H1 (cell line): ENCODE results near the gene CGN. TPM values are rescaled to one million over a fixed set of nuclear protein-coding genes. Genes with fewer than 3 reads are reported as not detected.

Source experiments
- CTCF ChIA-PET: fragments of 300-600 bp; sonication (Branson Sonifier 250); formaldehyde crosslinking; loops from one replicate; lab custom pipeline; 2021; ENCODE audit not compliant: partially characterized antibody; lab: Charles Lee
- POLR2A ChIA-PET: fragments of 300-600 bp; sonication (Branson Sonifier 250); formaldehyde crosslinking; loops from one replicate; lab custom pipeline; 2021; ENCODE audit warnings: inconsistent platforms; ENCODE audit not compliant: partially characterized antibody; lab: Charles Lee
- DNase-seq, 2 experiments: peaks; one replicate each; pipeline versions ENCODE4 v3.0.0 to v3.0.0-alpha.2; 2010 to 2022; ENCODE audit warnings: low spot score in 2 of 2, low read depth in 1 of 2, mixed read lengths in 1 of 2
- FAIRE-seq: peaks from 2 replicates; lab custom pipeline; 2011; peaks lifted over from hg19 to GRCh38; lab: Jason Lieb, UNC
- H2AFZ ChIP-seq: 2 replicates; pipeline ENCODE4 v1.8.1; 2012; ENCODE audit warnings: low read length, inconsistent platforms
- H2AK5ac ChIP-seq: 2 replicates; pipeline ENCODE4 v1.6.1; 2013; ENCODE audit warnings: low read depth, low read length
- H2BK120ac ChIP-seq: replicated peaks from 2 replicates; pipeline ENCODE3; 2013; ENCODE audit warnings: low read depth, low read length, inconsistent platforms
- H2BK12ac ChIP-seq: 2 replicates; pipeline ENCODE4 v1.6.1; 2013; ENCODE audit warnings: low read depth, low read length
- H2BK15ac ChIP-seq: 2 replicates; pipeline ENCODE4 v1.6.1; 2013; ENCODE audit warnings: low read length
- H2BK20ac ChIP-seq: 2 replicates; pipeline ENCODE4 v1.6.1; 2013; ENCODE audit warnings: low read length
- H2BK5ac ChIP-seq: 2 replicates; pipeline ENCODE4 v1.6.1; 2013; ENCODE audit warnings: low read depth, low read length
- H3K14ac ChIP-seq: 2 replicates; pipeline ENCODE4 v1.6.1; 2013; ENCODE audit warnings: inconsistent platforms; ENCODE audit not compliant: insufficient read length
- H3K18ac ChIP-seq: 2 replicates; pipeline ENCODE4 v1.6.1; 2013; ENCODE audit warnings: low read length; ENCODE audit errors: extremely low read depth
- H3K23ac ChIP-seq: 2 replicates; pipeline ENCODE4 v1.6.1; 2013; ENCODE audit warnings: inconsistent platforms; ENCODE audit not compliant: insufficient read length
- H3K23me2 ChIP-seq: 2 replicates; pipeline ENCODE4 v1.6.1; 2013; ENCODE audit warnings: low read depth, low read length
- H3K27ac ChIP-seq: 2 replicates; pipeline ENCODE4 v1.6.1; 2011; ENCODE audit warnings: low read depth, low read length, inconsistent platforms
- H3K27me3 ChIP-seq, 4 experiments: replicated peaks in 1 of 4; 1 replicate in 1 of 4; 2 replicates in 3 of 4; pipeline versions ENCODE4 v1.6.1 to v1.8.1; 2011 to 2013; ENCODE audit warnings: low read length in 3 of 4, mild to moderate bottlenecking in 3 of 4, inconsistent platforms in 2 of 4, mixed read lengths in 2 of 4, moderate library complexity in 1 of 4; ENCODE audit not compliant: control insufficient read depth in 3 of 4, insufficient read depth in 3 of 4; ENCODE audit errors: extremely low read depth in 1 of 4
- H3K36me3 ChIP-seq, 4 experiments: 2 replicates each; pipeline versions ENCODE4 v1.6.1 to v1.8.1; 2011 to 2013; ENCODE audit warnings: mild to moderate bottlenecking in 4 of 4, low read length in 3 of 4, moderate library complexity in 2 of 4, control low read depth in 1 of 4, inconsistent platforms in 1 of 4; ENCODE audit not compliant: insufficient read depth in 4 of 4, control insufficient read depth in 2 of 4
- H3K4ac ChIP-seq: replicated peaks from 2 replicates; pipeline ENCODE3; 2013; ENCODE audit warnings: low read length, low read depth, mixed read lengths, inconsistent platforms; ENCODE audit not compliant: insufficient read length
- H3K4me1 ChIP-seq, 4 experiments: replicated peaks in 1 of 4; 1 replicate in 1 of 4; 2 replicates in 3 of 4; pipeline versions ENCODE4 v1.6.1 to v1.8.1; 2011 to 2013; ENCODE audit warnings: low read length in 3 of 4, inconsistent platforms in 2 of 4, mixed read lengths in 1 of 4; ENCODE audit not compliant: insufficient read depth in 4 of 4, control insufficient read depth in 3 of 4
- H3K4me2 ChIP-seq, 2 experiments: 2 replicates each; pipeline versions ENCODE4 v1.6.1 to v1.8.1; 2011 to 2013; ENCODE audit warnings: low read depth in 2 of 2, low read length in 2 of 2, control low read depth in 1 of 2, inconsistent platforms in 1 of 2, mild to moderate bottlenecking in 1 of 2; ENCODE audit not compliant: insufficient read depth in 1 of 2
- H3K4me3 ChIP-seq, 4 experiments: fragments of 200-600, 300-600 bp in 1 of 4; sonication (generic), shearing (Covaris generic), sonication (Bioruptor Twin) in 1 of 4; 2 replicates each; pipeline versions ENCODE4 v1.5.1 to v1.8.1; 2011 to 2016; ENCODE audit warnings: low read length in 4 of 4, low read depth in 3 of 4, control low read depth in 2 of 4, inconsistent platforms in 2 of 4, mild to moderate bottlenecking in 2 of 4, mixed read lengths in 1 of 4, moderate library complexity in 1 of 4; ENCODE audit not compliant: insufficient read depth in 2 of 4; ENCODE audit errors: extremely low read depth in 1 of 4
- H3K56ac ChIP-seq: replicated peaks from 2 replicates; pipeline ENCODE3; 2013; ENCODE audit warnings: low read depth, mild to moderate bottlenecking, mixed read lengths, low read length, inconsistent platforms; ENCODE audit not compliant: insufficient read length
- H3K79me1 ChIP-seq: 2 replicates; pipeline ENCODE4 v1.6.1; 2013; ENCODE audit warnings: low read depth, low read length, control low read depth
- H3K79me2 ChIP-seq, 2 experiments: 2 replicates each; pipeline versions ENCODE4 v1.6.1 to v1.8.1; 2012 to 2013; ENCODE audit warnings: low read length in 2 of 2, mild to moderate bottlenecking in 2 of 2, inconsistent platforms in 1 of 2; ENCODE audit not compliant: insufficient read depth in 2 of 2, control insufficient read depth in 1 of 2
- H3K9ac ChIP-seq, 4 experiments: replicated peaks in 1 of 4; 1 replicate in 1 of 4; 2 replicates in 3 of 4; pipeline versions ENCODE4 v1.6.1 to v1.8.1; 2011 to 2013; ENCODE audit warnings: low read depth in 3 of 4, low read length in 3 of 4, control low read depth in 2 of 4, mild to moderate bottlenecking in 2 of 4, moderate library complexity in 2 of 4, inconsistent platforms in 1 of 4; ENCODE audit errors: extremely low read depth in 1 of 4
- H3K9me3 ChIP-seq, 2 experiments: 2 replicates each; pipeline versions ENCODE4 v1.6.1 to v1.8.1; 2012 to 2013; ENCODE audit warnings: mild to moderate bottlenecking in 2 of 2, moderate library complexity in 2 of 2, control low read depth in 1 of 2, inconsistent platforms in 1 of 2, low read depth in 1 of 2, low read length in 1 of 2, mixed read lengths in 1 of 2; ENCODE audit not compliant: insufficient read depth in 2 of 2
- H4K20me1 ChIP-seq, 2 experiments: replicated peaks in 1 of 2; 2 replicates each; pipeline versions ENCODE3 to v1.8.1; 2011 to 2013; ENCODE audit warnings: inconsistent platforms in 2 of 2, low read length in 2 of 2, mild to moderate bottlenecking in 1 of 2; ENCODE audit not compliant: insufficient read depth in 2 of 2, control insufficient read depth in 1 of 2
- H4K5ac ChIP-seq: 2 replicates; pipeline ENCODE4 v1.6.1; 2013; ENCODE audit warnings: low read length, low read depth, mixed read lengths, inconsistent platforms; ENCODE audit not compliant: insufficient read length
- H4K8ac ChIP-seq: 2 replicates; pipeline ENCODE4 v1.8.0; 2013; ENCODE audit warnings: mild to moderate bottlenecking, moderate library complexity, low read length, inconsistent platforms; ENCODE audit not compliant: insufficient read depth; ENCODE audit errors: extremely low read depth
- H4K91ac ChIP-seq: replicated peaks from 2 replicates; pipeline ENCODE3; 2013; ENCODE audit warnings: low read length, mixed read lengths, inconsistent platforms; ENCODE audit not compliant: insufficient read length
- ASH2L ChIP-seq: fragments of 200-600, 300-600 bp; sonication (generic); IDR thresholded peaks from one replicate; pipeline ENCODE4 v1.7.1; 2017; ENCODE audit warnings: low read length
- ATF3 ChIP-seq: IDR thresholded peaks from 2 replicates; pipeline ENCODE4 v1.6.1; 2011; ENCODE audit warnings: low read depth, mild to moderate bottlenecking, low read length; ENCODE audit not compliant: insufficient read depth
- CREB1 ChIP-seq: IDR thresholded peaks from 2 replicates; pipeline ENCODE4 v1.6.1; 2012; ENCODE audit warnings: inconsistent platforms
- FOSL1 ChIP-seq: IDR thresholded peaks from 2 replicates; pipeline ENCODE4 v1.6.1; 2011; ENCODE audit warnings: mild to moderate bottlenecking, low read depth, low read length, moderate library complexity; ENCODE audit not compliant: insufficient read depth
- GABPA ChIP-seq: IDR thresholded peaks from 2 replicates; pipeline ENCODE4 v1.6.1; 2011; ENCODE audit warnings: mild to moderate bottlenecking, low read length, moderate library complexity, borderline replicate concordance; ENCODE audit not compliant: insufficient read depth
- JUN ChIP-seq: IDR thresholded peaks from 2 replicates; pipeline ENCODE4 v1.6.1; 2011; ENCODE audit warnings: low read depth, mild to moderate bottlenecking, improper control_type of control experiment, low read length
- NANOG ChIP-seq: IDR thresholded peaks from 2 replicates; pipeline ENCODE4 v1.6.1; 2011; ENCODE audit warnings: low read length, low read depth, mild to moderate bottlenecking, inconsistent platforms; ENCODE audit not compliant: insufficient read depth, poor library complexity, severe bottlenecking
- RNF2 ChIP-seq: fragments of 200-900, 300-1000 bp; sonication (generic); IDR thresholded peaks from 2 replicates; pipeline ENCODE4 v1.7.1; 2016; ENCODE audit warnings: borderline replicate concordance, low read depth, mild to moderate bottlenecking, antibody characterized with exemption, low read length; ENCODE audit not compliant: poor library complexity, severe bottlenecking; ENCODE audit errors: missing control alignments
- SP4 ChIP-seq: IDR thresholded peaks from 2 replicates; pipeline ENCODE4 v1.6.1; 2012; ENCODE audit warnings: low read length, inconsistent platforms
- SRF ChIP-seq: IDR thresholded peaks from 2 replicates; pipeline ENCODE4 v1.6.1; 2011; ENCODE audit warnings: mild to moderate bottlenecking, low read depth, low read length, moderate library complexity
- SUZ12 ChIP-seq: fragments of 200-600 bp; sonication (generic); IDR thresholded peaks from 2 replicates; pipeline ENCODE4 v1.6.1; 2012; ENCODE audit warnings: mild to moderate bottlenecking, inconsistent platforms, low read length, moderate library complexity, mixed read lengths
- TAF7 ChIP-seq: optimal IDR thresholded peaks from 2 replicates; pipeline ENCODE3; 2011; ENCODE audit warnings: low read depth, mild to moderate bottlenecking, inconsistent platforms, low read length, moderate library complexity, borderline replicate concordance
- TCF12 ChIP-seq: IDR thresholded peaks from 2 replicates; pipeline ENCODE4 v1.6.1; 2011; ENCODE audit warnings: low read depth, mild to moderate bottlenecking, low read length
- TEAD4 ChIP-seq: IDR thresholded peaks from 2 replicates; pipeline ENCODE4 v1.6.1; 2012; ENCODE audit warnings: low read depth, low read length, inconsistent platforms, mixed read lengths
- WGBS, 2 experiments: shearing (Covaris generic) in 1 of 2; methylation state at CpG; one replicate each; pipeline versions ENCODE4 v1.1.6 to v1.1.7; 2013 to 2015; ENCODE audit warnings: low lambda C conversion rate in 2 of 2, mixed read lengths in 2 of 2, inconsistent platforms in 1 of 2, low coverage in 1 of 2, missing lambda C conversion rate in 1 of 2; ENCODE audit not compliant: insufficient replicate concordance in 2 of 2, insufficient coverage in 1 of 2, insufficient read length in 1 of 2; ENCODE audit errors: extremely low coverage in 1 of 2, missing lambda C conversion rate in 1 of 2; 5-methylcytosine and 5-hydroxymethylcytosine counted together
- polyA plus RNA-seq, 7 experiments: library from polyadenylated mRNA; depleted of rRNA in 3 of 7; stranded (reverse) in 5 of 7; unstranded in 2 of 7; fragments of >200 nt in 5 of 7; fragments of 200-250 nt in 2 of 7; gene quantifications; 1 replicate in 5 of 7; 2 replicates in 1 of 7; 4 replicates in 1 of 7; pipeline versions ENCODE4 v1.2.1 to v1.2.3, GENCODE V29; 2011 to 2013; ENCODE audit warnings: missing spikeins in 2 of 7, mixed read lengths in 2 of 7
- total RNA-seq: library from RNA; stranded (reverse); fragmentation: NEBNext Ultra II Directional; extraction: Animal tissue kit (Norgen Biotek cat#: 25700); gene quantifications from 2 replicates; pipeline ENCODE4 v1.2.1, GENCODE V29; 2021

Gene CGN
- total and polyA plus RNA-seq, 2 of the 8 experiments (the other 6 are each of a cell fraction or from before 2014, with no cell fraction given) = 15.9 to 52.7 TPM

DNA sequence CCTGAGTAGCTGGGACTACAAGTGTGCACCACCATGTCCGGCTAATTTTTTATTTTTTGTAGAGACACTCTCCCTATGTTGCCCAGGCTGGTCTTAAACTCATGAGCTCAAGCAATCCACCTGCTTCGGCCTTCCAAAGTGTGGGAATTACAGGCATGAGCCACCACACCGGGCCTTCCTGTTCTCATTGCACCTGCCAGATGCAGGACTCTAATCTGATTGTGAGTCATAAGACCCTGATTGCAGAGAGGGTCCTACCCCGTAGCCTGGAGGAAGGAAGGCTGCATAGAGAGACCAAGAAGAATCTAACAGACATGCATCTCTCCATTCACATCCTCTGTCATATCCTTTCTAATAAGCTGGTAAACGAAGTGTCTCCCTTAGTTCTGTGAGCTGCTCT lies 19.5 kb upstream of the CGN start:
- no peak overlapping the region for H3K4ac ChIP-seq
- H4K91ac ChIP-seq = no peak overlapping the region
- WGBS, 2 experiments = 97% methylated on average over 5 of the region's 5 CpGs; no CpG with 5 or more reads in 1 of the 2 experiments
- H2AFZ ChIP-seq = no peak overlapping the region
- H2BK120ac ChIP-seq = no peak overlapping the region
- H3K14ac ChIP-seq = no peak overlapping the region
- no peaks in the 10 kb centered on the region for H3K36me3 ChIP-seq
- H3K23me2 ChIP-seq = no peaks in the 10 kb centered on the region
- no peak for FAIRE-seq
- no peak overlapping the region for H2BK20ac ChIP-seq
- H3K18ac ChIP-seq = no peak overlapping the region
- ChIA-PET CTCF (interaction anchor here (0.9 to 1.9 kb wide), 2 partner anchors 8 to 12 kb away, joined by 3 to 9 read pairs; no protein-coding TSS in a partner anchor), POLR2A (interaction anchor here (0.5 to 0.6 kb wide), 2 partner anchors 97 to 156 kb away, joined by 3 to 4 read pairs; no protein-coding TSS in a partner anchor)
- H3K23ac ChIP-seq = no peak overlapping the region
- H3K4me2 ChIP-seq = no peak overlapping the region
- H3K9me3 ChIP-seq = no peaks in the 10 kb centered on the region
- DNase-seq = no peak
- H3K56ac ChIP-seq = no peak overlapping the region
- no peak overlapping the region for H2AK5ac ChIP-seq
- no peak overlapping the region for H3K9ac ChIP-seq
- H3K4me1 ChIP-seq = no peaks in the 10 kb centered on the region
- no peak overlapping the region for H2BK5ac ChIP-seq
- no peak overlapping the region for H3K4me3 ChIP-seq
- H4K5ac ChIP-seq = no peak overlapping the region
- H2BK12ac ChIP-seq = no peak overlapping the region
- H3K27ac ChIP-seq = no peak overlapping the region
- H4K20me1 ChIP-seq = no peaks in the 10 kb centered on the region
- H3K79me2 ChIP-seq = no peaks in the 10 kb centered on the region
- no peaks in the 10 kb centered on the region for H3K27me3 ChIP-seq
- no peaks in the 10 kb centered on the region for H3K79me1 ChIP-seq
- H2BK15ac ChIP-seq = no peak overlapping the region
- no peak overlapping the region for H4K8ac ChIP-seq
- TF ChIP-seq TCF12 (no peak), TEAD4 (no peak), FOSL1 (no peak), SP4 (no peak), ATF3 (no peak), SRF (no peak), CREB1 (no peak), JUN (no peak), GABPA (no peak), TAF7 (no peak), SUZ12 (no peak), NANOG (no peak), ASH2L (no peak), RNF2 (no peak)
